ENCODE measurements around the gene UCN3. TPM values are rescaled to one million over a fixed set of nuclear protein-coding genes. Genes with fewer than 3 reads are reported as not detected.
"Not testable (repeated sequence)": the region's sequence is repeated elsewhere in the genome, so short reads cannot be mapped to it uniquely, and the experiment has no call there.

The UCN3 gene
- total RNA-seq, 1 donor from 2014 or later: not detected

DNA sequence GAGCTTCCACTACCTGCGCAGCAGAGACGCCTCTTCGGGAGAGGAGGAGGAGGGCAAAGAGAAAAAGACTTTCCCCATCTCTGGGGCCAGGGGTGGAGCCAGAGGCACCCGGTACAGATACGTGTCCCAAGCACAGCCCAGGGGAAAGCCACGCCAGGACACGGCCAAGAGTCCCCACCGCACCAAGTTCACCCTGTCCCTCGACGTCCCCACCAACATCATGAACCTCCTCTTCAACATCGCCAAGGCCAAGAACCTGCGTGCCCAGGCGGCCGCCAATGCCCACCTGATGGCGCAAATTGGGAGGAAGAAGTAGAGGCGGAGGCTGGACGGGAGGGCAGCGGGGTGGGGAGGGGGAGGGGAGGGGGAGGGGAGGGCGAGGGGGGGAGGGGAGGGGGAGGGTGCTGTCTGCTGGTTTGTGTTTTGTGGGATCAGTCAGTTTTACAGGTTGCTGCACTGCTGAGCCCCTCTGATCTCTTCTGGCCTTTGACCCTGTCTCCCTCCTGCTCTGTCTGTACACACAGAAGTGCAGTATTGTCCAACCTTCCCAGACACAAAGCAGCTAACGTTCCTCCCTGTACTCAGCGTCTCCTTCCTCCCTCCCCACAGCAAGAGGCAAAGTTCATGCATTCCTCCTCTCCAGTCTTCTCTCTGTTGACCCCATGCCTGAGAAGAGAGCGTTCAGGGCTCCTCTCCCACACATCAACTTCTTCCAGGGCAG, 9.3 kb downstream of the UCN3 start:
- H3K9ac ChIP-seq: no peak overlapping the region
- TF ChIP-seq EZH2 (IDR thresholded peaks at IDR 0.05): no peak
- TF ChIP-seq EZH2phosphoT487 (IDR thresholded peaks at IDR 0.05): no peak
- TF ChIP-seq, protein P1, sequence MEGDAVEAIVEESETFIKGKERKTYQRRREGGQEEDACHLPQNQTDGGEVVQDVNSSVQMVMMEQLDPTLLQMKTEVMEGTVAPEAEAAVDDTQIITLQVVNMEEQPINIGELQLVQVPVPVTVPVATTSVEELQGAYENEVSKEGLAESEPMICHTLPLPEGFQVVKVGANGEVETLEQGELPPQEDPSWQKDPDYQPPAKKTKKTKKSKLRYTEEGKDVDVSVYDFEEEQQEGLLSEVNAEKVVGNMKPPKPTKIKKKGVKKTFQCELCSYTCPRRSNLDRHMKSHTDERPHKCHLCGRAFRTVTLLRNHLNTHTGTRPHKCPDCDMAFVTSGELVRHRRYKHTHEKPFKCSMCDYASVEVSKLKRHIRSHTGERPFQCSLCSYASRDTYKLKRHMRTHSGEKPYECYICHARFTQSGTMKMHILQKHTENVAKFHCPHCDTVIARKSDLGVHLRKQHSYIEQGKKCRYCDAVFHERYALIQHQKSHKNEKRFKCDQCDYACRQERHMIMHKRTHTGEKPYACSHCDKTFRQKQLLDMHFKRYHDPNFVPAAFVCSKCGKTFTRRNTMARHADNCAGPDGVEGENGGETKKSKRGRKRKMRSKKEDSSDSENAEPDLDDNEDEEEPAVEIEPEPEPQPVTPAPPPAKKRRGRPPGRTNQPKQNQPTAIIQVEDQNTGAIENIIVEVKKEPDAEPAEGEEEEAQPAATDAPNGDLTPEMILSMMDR (IDR thresholded peaks at IDR 0.05): no peak
- H4K20me1 ChIP-seq (ENCODE audit: low read depth): no peaks in the 10 kb centered on the region
- no peaks in the 10 kb centered on the region for H3K4me1 ChIP-seq
- peaks cover 19% of the 10 kb centered on the region for H3K9me3 Mint-ChIP-seq
- peak overlapping the region; percentile 69 for H3K27ac Mint-ChIP-seq
- no peaks in the 10 kb centered on the region for H3K36me3 ChIP-seq
- no peak overlapping the region for H2AFZ ChIP-seq (replicated peaks)
- peaks cover 17% of the 10 kb centered on the region for H3F3A ChIP-seq (ENCODE audit: low read depth)
- no peak for DNase-seq (ENCODE audit: low spot score)
- no peaks in the 10 kb centered on the region for H3K79me2 ChIP-seq (ENCODE audit: low read depth)
- no peaks in the 10 kb centered on the region for H3K9me3 ChIP-seq (ENCODE audit: low read depth)
- H3K27me3 ChIP-seq: no peaks in the 10 kb centered on the region
- peak overlapping the region; percentile 34 for H3K4me3 Mint-ChIP-seq
- H3K4me1 Mint-ChIP-seq: peaks cover 8% of the 10 kb centered on the region
- peaks cover 3% of the 10 kb centered on the region for H3K36me3 Mint-ChIP-seq
- H3K4me2 ChIP-seq: no peak overlapping the region
- no peak overlapping the region for H3K4me3 ChIP-seq
- H3K27ac ChIP-seq: no peak overlapping the region
- peaks cover 17% of the 10 kb centered on the region for H3K27me3 Mint-ChIP-seq (ENCODE audit: insufficient read depth, low read depth)

DNA sequence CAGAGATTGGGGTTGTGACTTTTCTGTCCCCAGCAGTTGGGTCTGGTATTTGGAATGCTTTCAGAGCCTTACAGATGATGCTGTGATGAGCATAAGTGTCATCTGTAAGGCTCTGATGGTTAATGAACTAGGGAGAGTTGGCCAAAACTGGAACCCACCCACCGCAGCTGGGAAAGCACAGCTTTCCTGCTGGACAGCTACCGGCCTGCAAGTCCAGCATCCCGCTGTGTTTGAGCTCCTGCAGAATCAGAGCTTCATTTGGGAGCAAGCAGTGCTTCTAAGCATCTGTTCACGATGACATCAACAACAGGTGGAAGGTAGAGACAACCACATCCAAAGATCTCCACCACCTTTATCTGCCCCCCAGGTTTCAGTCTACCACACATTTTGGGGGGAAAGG, 11.7 kb downstream of the UCN3 start:
- H3F3A ChIP-seq (ENCODE audit: low read depth): peaks cover under 1% of the 10 kb centered on the region
- Mint-ChIP-seq H3K4me3 (no peak overlapping the region), H3K4me1 (peaks cover 8% of the 10 kb centered on the region), H3K27me3 (ENCODE audit: insufficient read depth, low read depth) (peaks cover 6% of the 10 kb centered on the region), H3K9me3 (peaks cover 13% of the 10 kb centered on the region), H3K36me3 (peaks cover 3% of the 10 kb centered on the region), H3K27ac (no peak overlapping the region)
- no peaks in the 10 kb centered on the region for H3K27me3 ChIP-seq
- H3K9ac ChIP-seq: no peak overlapping the region
- no peak overlapping the region for H3K4me2 ChIP-seq
- no peaks in the 10 kb centered on the region for H3K4me1 ChIP-seq
- H3K27ac ChIP-seq: no peak overlapping the region
- DNase-seq (ENCODE audit: low spot score): peak; percentile 16
- H3K36me3 ChIP-seq: no peaks in the 10 kb centered on the region
- no peak overlapping the region for H3K4me3 ChIP-seq
- H3K9me3 ChIP-seq (ENCODE audit: low read depth): no peaks in the 10 kb centered on the region
- no peaks in the 10 kb centered on the region for H4K20me1 ChIP-seq (ENCODE audit: low read depth)
- no peaks in the 10 kb centered on the region for H3K79me2 ChIP-seq (ENCODE audit: low read depth)
- TF ChIP-seq EZH2phosphoT487 (IDR thresholded peaks at IDR 0.05) (no peak), EZH2 (IDR thresholded peaks at IDR 0.05) (no peak)
- TF ChIP-seq, protein P1 (IDR thresholded peaks at IDR 0.05): no peak
- no peak overlapping the region for H2AFZ ChIP-seq (replicated peaks)

DNA sequence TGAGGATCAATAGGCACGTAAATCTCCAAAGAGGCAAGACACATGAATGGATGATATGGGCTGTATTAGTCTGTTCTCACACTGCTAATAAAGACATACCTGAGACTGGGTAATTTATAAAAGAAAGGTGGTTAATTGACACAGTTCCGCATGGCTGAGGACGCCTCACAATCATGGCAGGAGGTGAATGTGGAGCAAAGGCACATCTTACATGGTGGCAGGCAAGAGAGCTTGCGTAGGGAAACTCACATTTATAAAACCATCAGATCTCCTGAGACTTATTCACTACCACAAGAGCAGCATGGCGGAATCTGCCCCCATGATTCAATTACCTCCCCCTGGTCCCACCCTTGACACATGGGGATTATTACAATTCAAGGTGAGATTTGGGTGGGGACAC, 14.4 kb downstream of the UCN3 start:
- H3K27ac Mint-ChIP-seq, H3K36me3 Mint-ChIP-seq: not testable (repeated sequence)

DNA sequence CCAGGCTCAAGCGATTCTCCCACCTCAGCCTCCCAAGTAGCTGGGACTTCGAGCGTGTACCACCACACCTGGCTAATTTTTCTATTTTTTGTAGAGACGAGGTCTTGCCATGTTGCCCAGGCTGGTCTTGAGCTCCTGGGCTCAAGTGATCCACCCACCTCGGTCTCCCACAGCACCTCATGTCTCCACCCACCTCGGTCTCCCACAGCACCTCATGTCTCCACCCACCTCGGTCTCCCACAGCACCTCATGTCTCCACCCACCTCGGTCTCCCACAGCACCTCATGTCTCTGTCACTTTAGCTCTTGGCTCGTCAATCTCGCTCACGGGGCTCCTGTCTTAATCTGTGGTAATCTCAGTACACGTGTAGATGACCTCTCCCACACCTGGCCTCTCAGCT, 15.6 kb downstream of the UCN3 start:
- H3K9me3 ChIP-seq (ENCODE audit: low read depth); H3K9ac ChIP-seq; H3K4me1 Mint-ChIP-seq; H3F3A ChIP-seq (ENCODE audit: low read depth); H3K4me3 Mint-ChIP-seq; H3K27ac Mint-ChIP-seq; H3K27ac ChIP-seq; H2AFZ ChIP-seq (replicated peaks); DNase-seq (ENCODE audit: low spot score); H3K36me3 Mint-ChIP-seq; H4K20me1 ChIP-seq (ENCODE audit: low read depth); H3K27me3 ChIP-seq; H3K4me3 ChIP-seq; H3K36me3 ChIP-seq; H3K27me3 Mint-ChIP-seq (ENCODE audit: insufficient read depth, low read depth); H3K9me3 Mint-ChIP-seq; H3K4me1 ChIP-seq; H3K4me2 ChIP-seq; H3K79me2 ChIP-seq (ENCODE audit: low read depth): not testable (repeated sequence)

More for the DNA sequence above, 14.4 kb downstream of the UCN3 start:
- H3K4me1 Mint-ChIP-seq; H3K9me3 ChIP-seq (ENCODE audit: low read depth); H3K27me3 Mint-ChIP-seq (ENCODE audit: insufficient read depth, low read depth); H3K4me2 ChIP-seq; H2AFZ ChIP-seq (replicated peaks); H3K9me3 Mint-ChIP-seq; H3K4me3 ChIP-seq; H3K27ac ChIP-seq; H3K27me3 ChIP-seq; H3F3A ChIP-seq (ENCODE audit: low read depth); H3K36me3 ChIP-seq; H3K4me1 ChIP-seq; H3K4me3 Mint-ChIP-seq; H4K20me1 ChIP-seq (ENCODE audit: low read depth); H3K9ac ChIP-seq; DNase-seq (ENCODE audit: low spot score); H3K79me2 ChIP-seq (ENCODE audit: low read depth): not testable (repeated sequence)
